HepG2 (cell line): ENCODE data around the gene CHRNB1. TPM values are rescaled to one million over a fixed set of nuclear protein-coding genes. Genes with fewer than 3 reads are reported as not detected.
A peak's percentile ranks its signal among the peaks of the same experiment; 100 is the strongest.

Experiments
- HNRNPLL ChIP-seq: fragments of 200-400 bp; formaldehyde crosslinking; IDR thresholded peaks from 2 replicates; pipeline ENCODE4 v1.6.1; 2017; ENCODE audit warnings: mild to moderate bottlenecking, low read depth, low read length; ENCODE audit not compliant: poor library complexity, severe bottlenecking
- JUNB ChIP-seq: sonication (generic); formaldehyde crosslinking; IDR thresholded peaks from 2 replicates; pipeline ENCODE4 v1.8.0; 2022; ENCODE audit warnings: missing genetic modification reagents, mild to moderate bottlenecking, borderline replicate concordance
- MEF2D ChIP-seq: sonication (generic); formaldehyde crosslinking; IDR thresholded peaks from 2 replicates; pipeline ENCODE4 v1.5.1; 2020; ENCODE audit warnings: mild to moderate bottlenecking, missing genetic modification reagents
- MEIS2 ChIP-seq: sonication (generic); formaldehyde crosslinking; IDR thresholded peaks from 2 replicates; pipeline ENCODE4 v1.9.0; 2021; ENCODE audit warnings: mild to moderate bottlenecking, missing genetic modification reagents
- RFX3 ChIP-seq: IDR thresholded peaks from 2 replicates; pipeline ENCODE4 v1.6.1; 2016; ENCODE audit warnings: missing biosample characterization, missing genetic modification reagents
- TARDBP ChIP-seq: sonication (generic); formaldehyde crosslinking; IDR thresholded peaks from 2 replicates; pipeline ENCODE4 v1.8.0; 2022; ENCODE audit warnings: mild to moderate bottlenecking, missing genetic modification reagents
- TBL1XR1 ChIP-seq: fragments of 150-350 bp; IDR thresholded peaks from 2 replicates; pipeline ENCODE4 v1.6.1; 2014; ENCODE audit warnings: borderline replicate concordance, low read length; ENCODE audit not compliant: partially characterized antibody
- TRAFD1 ChIP-seq: sonication (generic); formaldehyde crosslinking; IDR thresholded peaks from 2 replicates; pipeline ENCODE4 v1.5.1; 2020; ENCODE audit warnings: missing genetic modification reagents, mild to moderate bottlenecking, borderline replicate concordance
- ZBTB20 ChIP-seq: sonication (generic); formaldehyde crosslinking; IDR thresholded peaks from 2 replicates; pipeline ENCODE4 v1.8.1; 2023; ENCODE audit warnings: missing genetic modification reagents, low read depth, mild to moderate bottlenecking, borderline replicate concordance
- ZNF430 ChIP-seq: sonication (generic); formaldehyde crosslinking; IDR thresholded peaks from 2 replicates; pipeline ENCODE4 v1.9.0; 2021; ENCODE audit warnings: mild to moderate bottlenecking, missing genetic modification reagents
- ZNF609 ChIP-seq: sonication (generic); formaldehyde crosslinking; IDR thresholded peaks from 2 replicates; pipeline ENCODE4 v1.4.0; 2020; ENCODE audit warnings: mild to moderate bottlenecking, missing genetic modification reagents, borderline replicate concordance
- ZNF784 ChIP-seq: sonication (generic); formaldehyde crosslinking; IDR thresholded peaks from 2 replicates; pipeline ENCODE4 v1.5.1; 2020; ENCODE audit warnings: missing genetic modification reagents, mild to moderate bottlenecking, borderline replicate concordance
- ZSCAN22 ChIP-seq: sonication (generic); formaldehyde crosslinking; IDR thresholded peaks from 2 replicates; pipeline ENCODE4 v1.4.0; 2020; ENCODE audit warnings: mild to moderate bottlenecking, missing genetic modification reagents
- polyA plus RNA-seq, 8 experiments: library from polyadenylated mRNA; depleted of rRNA in 3 of 8; stranded (reverse) in 7 of 8; unstranded in 1 of 8; fragments of >200 nt; fragmentation: Illumina TruSeq in 4 of 8; extraction: Trizol in 4 of 8; gene quantifications; 2 replicates each; pipeline versions ENCODE4 v1.2.1 to v1.2.3, GENCODE V29; 2011 to 2016; ENCODE audit warnings: low read depth in 4 of 8, missing spikeins in 1 of 8, mixed read lengths in 1 of 8; ENCODE audit not compliant: insufficient read depth in 1 of 8
- total RNA-seq, 5 experiments: library from RNA; depleted of rRNA; stranded (reverse); fragments of >200 nt; fragmentation: Illumina TruSeq; extraction: Trizol; gene quantifications; 2 replicates each; pipeline ENCODE4 v1.2.3, GENCODE V29; 2016; ENCODE audit warnings: low read depth in 1 of 5
- TF ChIP-seq, protein P1 (sequence below): sonication (generic); formaldehyde crosslinking; IDR thresholded peaks from 2 replicates; pipeline ENCODE4 v1.8.0; 2023; ENCODE audit warnings: mild to moderate bottlenecking, missing genetic modification reagents
- TF ChIP-seq, protein P2 (sequence below): sonication (generic); formaldehyde crosslinking; IDR thresholded peaks from 2 replicates; pipeline ENCODE4 v1.4.0; 2020; ENCODE audit warnings: mild to moderate bottlenecking, missing genetic modification reagents
- TF ChIP-seq, protein P3 (sequence below): sonication (generic); formaldehyde crosslinking; IDR thresholded peaks from 2 replicates; pipeline ENCODE4 v1.4.0; 2020; ENCODE audit warnings: missing genetic modification reagents
- TF ChIP-seq, protein P4 (sequence below): sonication (generic); formaldehyde crosslinking; IDR thresholded peaks from 2 replicates; pipeline ENCODE4 v1.5.0; 2020; ENCODE audit warnings: missing genetic modification reagents, mild to moderate bottlenecking, borderline replicate concordance

CHRNB1 gene
- total and polyA plus RNA-seq, 2 of the 13 experiments (the other 11 are each of a cell fraction or from before 2014, with no cell fraction given): 5.4 to 33.7 TPM

DNA sequence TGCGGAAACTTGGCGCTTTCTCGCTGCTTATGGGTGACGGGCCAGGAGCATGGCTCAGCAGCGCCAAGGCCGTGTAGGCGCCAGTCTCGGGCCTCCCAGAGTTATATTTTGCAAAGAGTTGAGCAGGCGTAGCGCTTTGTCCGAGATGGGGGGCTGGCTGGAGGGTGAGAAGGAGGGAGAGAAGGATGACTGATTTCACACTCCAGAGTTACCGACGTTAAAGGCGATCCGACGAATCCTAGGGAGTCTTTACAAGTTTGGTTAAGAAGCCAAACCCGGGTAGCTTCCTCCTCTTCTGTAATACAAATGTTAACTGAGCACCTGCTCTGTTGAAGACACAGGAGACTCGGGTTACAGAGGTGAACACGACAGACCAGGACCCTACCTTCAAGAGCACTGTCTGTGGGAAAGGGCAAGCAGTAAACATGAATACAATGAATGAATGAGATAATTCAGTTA is 40.1 kb downstream of the CHRNB1 start (continued):
- TF ChIP-seq ZNF609 (0 out of 2 replicates have a peak, but pooled peaks have one; percentile 7), MEIS2 (0 out of 2 replicates have a peak, but pooled peaks have one; percentile 35), MEF2D (CRISPR knock-in tag) (0 out of 2 replicates have a peak, but pooled peaks have one; percentile 8), RFX3 (CRISPR knock-in tag) (no peak), HNRNPLL (peak; percentile 14), ZNF784 (CRISPR knock-in tag) (peak; percentile 63; the same call in 1 of the 2 replicates), ZSCAN22 (CRISPR knock-in tag) (no peak; the same call in 1 of the 2 replicates), ZNF430 (CRISPR knock-in tag) (0 out of 2 replicates have a peak, but pooled peaks have one; percentile 5), TARDBP (CRISPR knock-in tag) (peak; percentile 66), TRAFD1 (no peak), ZBTB20 (CRISPR knock-in tag) (no peak), TBL1XR1 (no peak), JUNB (CRISPR knock-in tag) (no peak)
- TF ChIP-seq, protein P1, sequence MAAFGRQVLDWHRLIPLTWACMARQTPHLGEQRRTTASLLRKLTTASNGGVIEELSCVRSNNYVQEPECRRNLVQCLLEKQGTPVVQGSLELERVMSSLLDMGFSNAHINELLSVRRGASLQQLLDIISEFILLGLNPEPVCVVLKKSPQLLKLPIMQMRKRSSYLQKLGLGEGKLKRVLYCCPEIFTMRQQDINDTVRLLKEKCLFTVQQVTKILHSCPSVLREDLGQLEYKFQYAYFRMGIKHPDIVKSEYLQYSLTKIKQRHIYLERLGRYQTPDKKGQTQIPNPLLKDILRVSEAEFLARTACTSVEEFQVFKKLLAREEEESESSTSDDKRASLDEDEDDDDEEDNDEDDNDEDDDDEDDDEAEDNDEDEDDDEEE (CRISPR knock-in tag): peak; percentile 66; the same call in 1 of the 2 replicates
- TF ChIP-seq, protein P2, sequence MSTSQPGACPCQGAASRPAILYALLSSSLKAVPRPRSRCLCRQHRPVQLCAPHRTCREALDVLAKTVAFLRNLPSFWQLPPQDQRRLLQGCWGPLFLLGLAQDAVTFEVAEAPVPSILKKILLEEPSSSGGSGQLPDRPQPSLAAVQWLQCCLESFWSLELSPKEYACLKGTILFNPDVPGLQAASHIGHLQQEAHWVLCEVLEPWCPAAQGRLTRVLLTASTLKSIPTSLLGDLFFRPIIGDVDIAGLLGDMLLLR: peak; percentile 76
- TF ChIP-seq, protein P3, sequence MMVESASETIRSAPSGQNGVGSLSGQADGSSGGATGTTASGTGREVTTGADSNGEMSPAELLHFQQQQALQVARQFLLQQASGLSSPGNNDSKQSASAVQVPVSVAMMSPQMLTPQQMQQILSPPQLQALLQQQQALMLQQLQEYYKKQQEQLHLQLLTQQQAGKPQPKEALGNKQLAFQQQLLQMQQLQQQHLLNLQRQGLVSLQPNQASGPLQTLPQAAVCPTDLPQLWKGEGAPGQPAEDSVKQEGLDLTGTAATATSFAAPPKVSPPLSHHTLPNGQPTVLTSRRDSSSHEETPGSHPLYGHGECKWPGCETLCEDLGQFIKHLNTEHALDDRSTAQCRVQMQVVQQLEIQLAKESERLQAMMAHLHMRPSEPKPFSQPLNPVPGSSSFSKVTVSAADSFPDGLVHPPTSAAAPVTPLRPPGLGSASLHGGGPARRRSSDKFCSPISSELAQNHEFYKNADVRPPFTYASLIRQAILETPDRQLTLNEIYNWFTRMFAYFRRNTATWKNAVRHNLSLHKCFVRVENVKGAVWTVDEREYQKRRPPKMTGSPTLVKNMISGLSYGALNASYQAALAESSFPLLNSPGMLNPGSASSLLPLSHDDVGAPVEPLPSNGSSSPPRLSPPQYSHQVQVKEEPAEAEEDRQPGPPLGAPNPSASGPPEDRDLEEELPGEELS (CRISPR knock-in tag): 0 out of 2 replicates have a peak, but pooled peaks have one; percentile 54
- TF ChIP-seq, protein P4, sequence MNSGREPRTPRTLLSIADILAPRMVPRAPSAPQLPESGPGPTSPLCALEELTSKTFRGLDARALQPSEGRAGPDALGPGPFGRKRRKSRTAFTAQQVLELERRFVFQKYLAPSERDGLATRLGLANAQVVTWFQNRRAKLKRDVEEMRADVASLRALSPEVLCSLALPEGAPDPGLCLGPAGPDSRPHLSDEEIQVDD: no peak
